GM04503 (cell line): Measurements from ENCODE around the gene SLC6A20.

Experiments used
- DNase-seq: peaks from one replicate; pipeline ENCODE4 v3.0.0-alpha.2; 2012; ENCODE audit warnings: low read depth

SLC6A20 gene, protein sequence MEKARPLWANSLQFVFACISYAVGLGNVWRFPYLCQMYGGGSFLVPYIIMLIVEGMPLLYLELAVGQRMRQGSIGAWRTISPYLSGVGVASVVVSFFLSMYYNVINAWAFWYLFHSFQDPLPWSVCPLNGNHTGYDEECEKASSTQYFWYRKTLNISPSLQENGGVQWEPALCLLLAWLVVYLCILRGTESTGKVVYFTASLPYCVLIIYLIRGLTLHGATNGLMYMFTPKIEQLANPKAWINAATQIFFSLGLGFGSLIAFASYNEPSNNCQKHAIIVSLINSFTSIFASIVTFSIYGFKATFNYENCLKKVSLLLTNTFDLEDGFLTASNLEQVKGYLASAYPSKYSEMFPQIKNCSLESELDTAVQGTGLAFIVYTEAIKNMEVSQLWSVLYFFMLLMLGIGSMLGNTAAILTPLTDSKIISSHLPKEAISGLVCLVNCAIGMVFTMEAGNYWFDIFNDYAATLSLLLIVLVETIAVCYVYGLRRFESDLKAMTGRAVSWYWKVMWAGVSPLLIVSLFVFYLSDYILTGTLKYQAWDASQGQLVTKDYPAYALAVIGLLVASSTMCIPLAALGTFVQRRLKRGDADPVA

DNA sequence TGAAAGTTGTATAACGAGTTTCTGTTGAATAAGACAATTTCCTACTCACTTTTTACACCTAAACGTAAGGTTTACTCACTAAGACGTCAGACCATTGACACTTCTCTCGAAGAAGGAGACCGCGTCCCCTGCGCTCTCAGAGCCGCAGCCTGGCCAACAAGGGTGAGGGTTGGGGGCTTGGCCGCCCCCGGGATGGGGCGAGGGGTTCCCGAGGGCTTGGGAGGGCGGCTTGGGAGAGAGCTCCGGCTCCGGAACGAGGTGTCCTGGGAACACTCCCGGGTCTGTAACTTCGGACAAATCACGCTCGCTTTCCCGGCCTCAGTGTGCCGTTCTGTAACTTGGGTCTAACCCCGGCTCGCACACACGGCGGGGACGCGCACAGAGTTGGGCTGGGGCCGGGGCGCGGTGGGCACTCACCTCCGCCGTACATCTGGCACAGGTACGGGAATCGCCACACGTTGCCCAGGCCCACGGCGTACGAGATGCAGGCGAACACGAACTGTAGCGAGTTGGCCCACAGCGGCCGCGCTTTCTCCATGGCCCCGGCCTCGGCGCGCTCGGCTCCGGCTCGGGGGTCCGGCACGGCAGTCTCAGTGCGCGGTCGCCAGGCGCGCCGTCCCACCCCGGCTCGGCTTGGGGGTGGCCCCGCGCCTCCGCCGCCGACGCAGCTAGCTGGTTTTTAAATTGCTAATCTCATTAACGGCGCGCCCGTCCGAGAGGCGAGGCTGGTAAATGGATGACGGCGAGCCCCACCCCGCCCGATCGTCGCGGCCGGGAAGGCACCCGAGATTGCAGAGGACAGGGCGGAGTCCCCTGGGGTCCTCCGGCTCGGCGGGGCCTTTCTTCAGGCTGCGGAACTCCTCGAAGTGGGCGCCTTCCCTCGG lies at the start of gene SLC6A20:
SLC6A20 (minus strand) TSS at position 655 of the 884 bp plus-strand sequence; CDS start at position 538, 117 bp downstream.
- DNase-seq, result no peak

DNA sequence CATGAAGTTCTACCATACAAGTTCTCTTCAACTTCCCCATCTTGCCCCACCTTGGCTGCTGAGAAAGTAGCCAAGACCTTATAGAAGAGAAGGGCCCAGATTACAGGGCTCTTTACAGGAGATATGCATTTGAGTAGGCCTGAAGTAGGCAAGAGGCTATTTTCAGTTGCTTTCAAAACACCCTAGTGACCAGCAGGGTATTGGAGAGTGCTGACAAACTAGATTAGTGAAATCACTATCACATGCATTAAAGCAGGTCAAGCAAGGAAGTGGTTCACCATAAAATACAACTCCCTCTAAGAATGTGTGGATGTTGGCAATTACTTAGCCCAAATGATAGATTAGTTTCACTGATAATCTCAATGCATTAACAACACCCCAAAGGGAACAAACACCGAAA lies 48.3 kb upstream of the SLC6A20 start:
- no peak for DNase-seq

DNA sequence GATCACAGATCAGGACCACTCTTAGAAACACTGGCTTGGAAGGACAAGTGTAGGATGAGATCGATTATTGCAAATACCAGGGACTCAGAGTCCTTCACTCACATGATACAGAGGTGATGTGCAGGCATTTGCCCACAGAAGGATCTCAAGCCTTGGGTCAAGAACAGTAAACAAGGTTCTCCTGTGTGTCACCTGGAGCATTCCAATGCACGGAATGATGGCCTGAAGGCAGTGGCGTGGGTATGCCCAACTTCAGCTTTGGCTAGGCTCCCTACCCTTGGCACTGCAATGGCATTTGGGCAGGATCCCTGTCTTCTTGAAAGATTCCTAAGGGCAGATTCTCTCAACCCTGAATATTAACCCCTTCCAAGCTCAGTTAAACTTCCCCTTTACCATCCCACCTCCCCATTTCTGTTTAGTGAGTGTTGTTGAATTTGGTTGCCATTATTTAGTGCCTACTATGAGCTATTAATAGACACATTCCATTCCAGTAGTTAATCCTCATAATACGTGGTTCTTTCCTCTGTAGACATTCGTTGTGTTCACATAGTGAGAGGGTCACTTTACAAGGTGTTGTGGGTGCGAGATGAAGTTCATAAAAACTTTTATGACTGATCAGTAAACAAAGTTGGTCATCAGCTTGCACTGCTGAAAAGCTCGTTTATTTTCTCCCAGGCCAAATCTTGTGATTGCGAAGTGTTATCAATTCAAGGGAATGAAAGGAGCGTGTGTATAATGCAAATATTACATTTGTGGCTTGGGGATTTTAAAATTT lies 46.7 kb upstream of the SLC6A20 start:
- DNase-seq, result no peak

DNA sequence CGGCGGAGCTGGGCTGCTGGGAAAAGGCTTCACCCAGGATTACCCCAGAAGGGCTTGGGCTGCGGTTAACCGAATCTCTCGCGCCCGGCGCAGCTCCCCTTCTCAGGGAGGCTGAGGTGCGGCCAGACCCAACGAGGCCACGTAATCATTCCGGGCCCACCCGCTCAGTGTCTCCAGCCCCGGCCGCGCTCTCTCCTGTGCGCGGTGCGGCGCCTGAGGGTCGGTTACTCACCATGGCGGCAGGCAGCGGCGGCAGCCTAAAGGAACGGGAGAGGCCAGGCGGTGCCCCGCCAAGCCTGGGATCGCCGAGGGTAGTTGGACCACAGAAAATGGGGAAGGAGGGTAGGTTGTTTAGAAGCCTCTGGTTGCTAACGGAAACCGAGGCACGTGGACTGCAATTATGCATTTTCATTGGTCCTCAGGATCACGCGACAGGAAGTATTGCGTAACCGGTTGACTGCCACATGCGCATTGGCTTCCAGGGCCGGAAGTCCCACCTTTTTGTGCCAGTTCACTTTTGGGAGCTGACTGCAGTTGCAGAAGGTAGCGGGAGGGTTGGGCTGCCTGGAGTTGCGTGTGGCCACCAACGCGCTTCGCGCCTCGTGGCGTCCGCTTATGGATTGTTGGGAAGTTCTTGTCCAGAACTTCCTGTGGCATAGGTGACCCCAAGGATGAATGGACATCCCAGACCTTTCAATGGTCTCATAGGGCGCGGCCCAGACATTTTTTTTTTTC lies 45.6 kb upstream of the SLC6A20 start, which contains the start of gene LZTFL1:
LZTFL1 (minus strand) TSS at position 363 of the 735 bp plus-strand sequence; CDS start at position 235, 128 bp downstream.
- DNase-seq, result peak; percentile 90

DNA sequence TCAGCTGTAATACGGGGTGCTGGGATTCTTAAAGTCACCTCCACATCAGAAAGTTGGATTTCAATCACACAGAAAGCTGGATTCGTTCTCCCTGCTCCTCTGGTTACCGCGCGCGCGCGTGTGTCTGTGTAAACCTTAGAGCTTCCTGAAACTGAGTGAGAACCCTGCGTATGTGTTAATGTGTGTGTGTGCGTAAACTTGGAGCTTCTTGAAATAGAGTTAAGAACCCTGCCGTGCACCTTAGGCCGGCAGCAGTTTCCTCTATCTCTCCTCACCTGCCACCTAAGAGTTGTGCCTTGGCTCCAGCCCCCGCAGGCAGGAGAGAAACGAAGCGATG lies 45.1 kb upstream of the SLC6A20 start:
- no peak for DNase-seq

DNA sequence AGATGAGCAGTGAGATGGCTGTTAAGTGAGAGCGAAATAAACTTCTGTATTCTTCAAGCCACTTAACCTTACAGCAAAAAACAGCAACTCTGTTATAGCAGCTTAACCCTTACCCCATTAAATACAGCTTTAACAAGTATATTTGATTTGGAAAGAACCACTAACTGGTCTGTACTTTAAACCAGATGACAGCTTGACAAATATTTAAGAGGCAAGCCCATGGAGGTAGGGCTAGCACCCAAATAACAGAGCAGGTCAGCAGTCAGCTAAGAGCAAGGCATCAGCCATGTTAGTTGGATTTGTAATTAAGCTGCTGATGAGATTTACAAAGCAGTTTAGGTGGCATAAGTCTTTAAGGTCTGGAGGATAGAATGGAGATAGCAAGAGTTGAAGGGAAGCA lies 42.1 kb upstream of the SLC6A20 start:
- DNase-seq, result no peak

DNA sequence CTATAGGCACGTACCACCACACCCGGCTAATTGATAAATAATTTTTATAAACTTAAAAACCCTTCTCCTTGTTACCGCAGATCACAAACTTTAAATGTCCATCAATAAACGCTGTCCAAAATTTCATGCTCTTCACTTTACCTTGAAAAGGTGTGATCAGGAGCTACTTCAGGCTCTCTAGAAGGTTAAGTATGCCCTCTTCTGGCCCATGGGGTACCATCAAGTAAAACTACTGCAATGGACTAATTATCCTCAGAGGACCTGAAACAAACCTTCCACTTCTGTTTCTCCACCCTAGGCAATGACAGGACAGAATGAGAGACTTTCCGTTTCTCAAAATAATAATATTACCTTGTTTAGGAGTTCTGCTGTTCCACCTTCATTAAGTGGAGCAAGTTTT lies 36.4 kb upstream of the SLC6A20 start:
- DNase-seq, result no peak

DNA sequence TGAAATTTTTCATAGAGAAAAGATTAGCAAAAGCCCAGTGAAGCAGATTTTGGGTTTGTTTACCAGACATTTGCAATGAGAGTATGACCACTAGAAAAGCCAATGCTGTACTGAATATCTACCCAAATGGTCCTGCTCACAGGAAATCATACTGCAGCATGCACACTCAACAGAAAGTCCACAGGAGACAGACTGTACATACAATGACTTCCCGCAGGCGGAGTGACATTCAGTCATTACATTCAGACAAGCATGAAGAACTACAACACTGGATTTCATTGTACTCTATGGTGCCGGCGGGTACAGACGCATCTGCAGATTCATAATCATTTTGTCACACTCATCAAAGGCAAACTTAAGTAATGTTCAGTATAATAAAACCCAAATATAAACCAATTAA lies 33.8 kb upstream of the SLC6A20 start:
- no peak for DNase-seq

DNA sequence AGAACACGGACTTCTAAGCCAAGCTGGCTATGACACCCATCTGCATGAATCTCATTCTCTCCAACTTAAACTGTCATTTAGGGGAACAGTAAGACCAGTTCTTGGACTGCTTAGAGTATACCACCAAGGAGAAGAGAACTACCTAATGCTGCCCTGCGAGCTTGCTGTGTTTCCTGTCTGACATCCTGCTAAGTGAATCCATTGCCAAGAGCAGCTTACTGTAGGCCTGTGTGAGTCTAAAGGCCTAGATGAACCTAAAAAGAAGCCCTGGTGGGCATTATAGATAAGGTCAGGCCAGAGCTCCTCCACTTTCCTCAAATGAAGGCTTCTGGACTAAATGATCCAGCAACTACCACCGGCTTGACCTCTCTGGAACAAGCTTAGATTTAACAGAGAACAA lies 30.6 kb upstream of the SLC6A20 start:
- no peak for DNase-seq

DNA sequence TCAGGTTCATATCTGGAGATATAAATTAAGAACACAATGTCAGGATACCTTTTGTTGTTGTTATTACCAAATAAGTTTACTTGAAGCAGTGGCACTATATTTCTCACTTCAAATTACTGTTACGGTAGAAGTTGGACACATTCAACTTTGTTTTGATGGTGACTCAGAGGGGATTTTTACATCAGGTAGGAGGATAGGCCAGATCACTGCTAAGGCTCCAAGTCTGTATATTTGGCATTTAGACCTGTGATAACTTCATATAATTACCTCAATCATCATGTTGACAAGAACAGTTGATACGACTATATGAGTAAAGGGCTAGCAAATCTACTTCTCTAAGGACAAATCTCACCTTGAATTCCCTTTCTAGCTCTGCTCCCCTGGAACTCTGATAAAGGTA lies 30.0 kb upstream of the SLC6A20 start:
- DNase-seq, result no peak

DNA sequence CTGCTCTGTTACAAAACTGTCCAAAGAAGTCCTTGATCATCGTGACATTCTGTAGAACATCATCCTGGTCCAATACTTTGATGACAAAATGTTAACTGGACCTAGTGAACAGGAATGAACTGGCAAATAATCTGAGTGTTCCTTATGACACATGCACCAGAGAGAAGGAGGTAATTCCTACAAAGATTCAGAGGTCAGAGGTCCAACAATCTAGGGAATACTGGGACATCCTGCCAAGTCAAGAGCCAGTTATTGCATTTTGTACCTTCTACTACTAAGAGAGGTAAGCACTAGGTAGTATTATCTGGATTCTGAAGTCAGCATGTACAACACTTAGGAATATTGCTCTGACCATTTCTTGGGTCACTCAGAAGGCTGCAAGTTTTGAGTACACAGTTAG lies 24.8 kb upstream of the SLC6A20 start:
- no peak for DNase-seq

DNA sequence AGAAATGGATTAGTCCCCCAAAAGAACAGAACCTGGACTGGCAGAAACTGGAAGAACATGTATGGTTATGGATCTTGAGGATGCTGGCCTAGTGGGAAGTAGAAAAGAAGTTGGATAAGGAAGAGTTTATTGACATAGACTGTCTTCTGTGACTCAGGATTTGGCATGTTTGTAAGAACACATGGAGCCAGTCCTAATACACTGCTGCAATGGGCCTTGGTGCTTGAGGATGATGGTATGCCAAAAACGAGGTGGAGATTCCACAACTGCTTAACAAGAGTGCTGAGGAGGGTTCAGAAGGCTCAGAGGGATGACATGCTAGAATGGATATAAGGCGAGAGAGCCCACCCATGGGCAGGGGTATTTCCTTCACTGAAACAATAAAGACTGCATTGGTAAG lies 23.2 kb upstream of the SLC6A20 start:
- no peak for DNase-seq

DNA sequence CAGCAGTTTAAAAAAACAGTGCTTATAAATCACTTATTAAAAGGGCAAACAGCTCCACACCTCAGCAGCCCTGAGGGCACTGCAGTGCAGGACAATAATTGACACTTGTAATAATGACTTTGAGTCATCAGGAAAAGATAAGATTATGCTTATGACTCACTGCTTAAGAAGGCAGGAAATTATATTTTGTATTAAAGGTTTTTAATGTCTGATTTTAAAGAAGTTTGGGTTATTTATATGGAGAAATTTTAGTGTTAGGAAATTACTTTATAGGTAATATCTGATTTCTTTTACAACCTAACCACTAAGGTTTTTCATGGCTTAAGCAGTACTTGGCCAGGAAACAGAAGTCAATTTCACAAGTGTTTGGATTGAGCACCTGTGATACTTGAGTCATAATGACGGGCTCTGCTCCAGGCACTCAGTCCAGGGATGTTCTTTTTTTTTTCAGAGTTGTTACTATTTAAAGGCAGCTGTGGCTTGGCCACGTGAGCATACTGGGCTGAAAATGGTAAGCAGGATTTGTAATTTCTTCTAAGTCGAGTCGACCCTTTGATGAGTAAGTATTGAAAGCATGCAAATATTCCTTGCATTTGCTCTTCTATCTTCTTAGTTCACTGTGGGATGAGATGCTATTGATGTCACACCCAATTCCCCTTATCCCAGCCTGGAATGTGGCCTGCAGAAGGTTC lies 21.6 kb upstream of the SLC6A20 start:
- peak; percentile 75 for DNase-seq

DNA sequence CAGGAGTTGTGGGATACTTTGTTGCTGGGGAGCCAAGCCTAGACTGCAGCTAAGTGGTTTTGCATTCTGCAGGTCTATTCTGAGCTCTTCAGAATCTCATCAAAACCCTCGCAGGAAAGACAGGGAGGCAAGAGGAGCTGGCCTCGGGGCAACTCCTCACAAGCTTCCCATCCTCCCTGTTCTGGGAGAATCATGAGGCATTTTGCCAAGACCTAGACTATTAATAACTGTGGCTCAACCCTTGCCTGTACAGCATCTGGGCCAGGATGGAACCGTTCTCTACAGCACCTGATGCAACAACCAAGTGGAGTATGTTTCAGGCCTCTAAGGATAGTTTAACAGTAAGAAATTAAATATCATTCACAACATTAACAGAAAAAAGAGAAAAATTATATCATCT lies 20.2 kb upstream of the SLC6A20 start:
- DNase-seq, result no peak

DNA sequence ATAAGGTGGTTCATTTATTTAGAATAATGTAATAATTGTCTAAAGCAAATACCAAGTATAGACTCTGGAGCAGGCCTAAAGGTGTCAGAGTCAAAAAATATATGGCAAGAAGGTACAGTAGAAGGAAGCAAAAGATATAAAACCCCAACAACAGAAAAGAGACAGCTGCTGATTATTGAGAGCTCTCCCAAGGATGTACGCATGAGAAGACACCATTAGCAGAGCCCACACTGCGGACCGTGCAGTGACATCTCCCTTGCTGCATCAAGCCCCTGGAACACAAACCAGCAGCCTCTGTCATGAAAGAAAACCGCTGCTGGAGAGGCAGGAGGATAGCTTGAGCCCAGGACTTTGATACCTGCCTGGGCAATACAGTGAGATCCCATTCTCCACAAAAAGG lies 18.0 kb upstream of the SLC6A20 start:
- DNase-seq, result no peak

DNA sequence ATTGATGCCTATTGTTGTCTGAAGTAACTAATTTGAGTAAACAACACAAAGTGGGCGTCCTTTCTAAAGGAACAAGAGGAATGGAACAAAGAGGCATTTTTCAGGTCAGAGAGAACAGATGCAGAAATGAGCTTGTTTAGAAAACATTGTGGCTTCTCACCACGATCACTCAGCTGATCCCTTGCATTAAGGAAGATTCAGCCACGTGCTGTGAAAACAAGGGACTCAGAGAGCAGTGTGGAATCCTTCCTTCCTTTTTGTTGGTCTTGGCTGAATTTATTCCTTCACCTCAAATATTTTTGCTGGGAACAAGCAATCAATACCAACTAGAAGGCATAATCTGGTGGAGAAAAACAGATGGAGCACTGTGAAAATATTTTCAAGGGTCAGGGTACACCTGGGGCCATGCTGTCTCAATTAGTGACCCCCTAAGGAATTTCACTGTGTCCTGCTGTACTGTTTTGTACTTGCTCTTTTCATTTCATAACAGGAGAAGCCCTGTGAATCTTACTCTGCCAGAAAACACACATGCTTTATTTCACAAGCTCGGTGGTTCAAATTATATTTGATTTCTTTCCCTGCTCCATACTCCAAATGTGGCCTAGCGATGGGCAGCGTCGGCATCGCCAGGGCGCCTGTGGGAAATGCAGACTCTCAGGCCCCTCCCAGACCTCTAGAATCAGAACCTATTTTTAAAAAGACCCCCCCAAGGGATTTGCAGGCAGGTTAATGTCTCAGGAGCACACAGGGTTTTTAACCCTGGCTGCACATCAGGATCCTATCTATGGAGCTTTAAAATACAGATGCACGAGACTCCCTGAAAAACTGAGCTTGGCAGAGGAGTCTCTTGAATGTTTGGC lies 11.6 kb upstream of the SLC6A20 start:
- no peak for DNase-seq

DNA sequence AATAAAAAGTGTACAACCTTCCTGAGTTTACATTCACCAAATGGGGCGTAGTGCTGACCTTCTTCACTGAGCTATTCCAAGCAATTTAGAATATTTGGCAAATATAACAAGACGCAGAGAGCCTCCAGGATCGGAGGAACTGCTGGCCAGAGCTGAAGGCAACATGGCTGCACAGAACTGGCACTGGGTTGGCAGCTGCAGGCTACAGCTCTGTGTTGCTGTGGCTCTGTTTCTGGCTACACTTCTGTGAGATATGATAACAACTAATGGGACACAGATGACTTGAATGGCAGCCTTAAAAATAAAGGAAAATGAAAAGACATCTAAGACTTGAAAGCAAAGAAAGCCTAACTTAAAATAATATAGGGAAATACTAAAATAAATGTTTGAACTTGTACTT lies 10.8 kb upstream of the SLC6A20 start:
- DNase-seq, result no peak

DNA sequence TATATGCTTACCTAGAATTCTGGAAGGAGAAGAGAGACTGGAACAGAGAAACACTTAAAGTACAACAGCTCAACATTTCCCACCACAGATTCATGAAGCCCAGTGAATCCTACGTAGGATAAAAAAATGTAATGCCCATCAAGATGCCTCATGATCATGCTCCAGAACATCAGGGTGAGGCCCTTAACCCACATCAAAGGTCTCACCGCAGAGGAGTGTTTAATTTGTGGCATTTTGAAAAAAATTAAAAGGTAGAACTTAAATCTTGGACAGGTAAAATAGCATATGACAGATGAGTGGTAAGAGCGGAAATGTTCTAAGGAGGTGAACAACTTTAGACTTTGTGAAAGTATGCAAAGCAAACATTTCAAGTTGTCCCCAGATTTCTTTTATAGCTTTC lies 9.7 kb upstream of the SLC6A20 start:
- no peak for DNase-seq

DNA sequence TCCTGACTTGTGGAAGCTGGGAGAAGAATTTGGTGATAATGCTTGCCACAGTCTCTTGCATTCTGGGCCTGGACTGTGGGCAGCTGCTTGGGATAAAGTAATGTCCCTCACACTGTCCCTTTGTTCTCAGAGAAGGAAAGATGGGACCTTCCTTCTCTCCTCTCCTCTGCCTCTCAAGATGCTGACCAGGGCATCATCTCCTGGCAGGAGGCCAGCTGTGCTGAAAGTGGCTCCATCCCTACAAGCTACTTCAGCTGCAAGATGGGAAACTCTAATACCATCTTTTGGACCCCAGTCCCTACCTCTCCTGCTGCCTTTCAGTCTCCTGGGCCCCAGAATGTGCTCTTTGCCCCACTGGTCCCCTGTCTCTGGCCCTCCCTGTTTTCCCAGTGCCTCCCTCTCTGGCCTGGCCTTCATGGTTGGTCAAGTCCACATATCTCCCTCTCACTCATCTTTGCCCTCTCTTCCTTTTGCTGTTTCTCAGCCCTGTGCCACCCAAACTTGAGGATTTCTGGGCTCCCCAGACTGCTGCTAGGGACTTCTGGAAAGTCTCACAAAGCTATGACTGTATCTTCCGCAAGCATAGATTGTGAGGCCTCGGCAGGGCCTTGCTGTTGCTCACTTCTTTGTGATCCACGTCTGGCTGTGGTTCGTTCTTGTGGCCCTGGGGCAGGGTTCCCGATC lies 7.1 kb upstream of the SLC6A20 start:
- DNase-seq, result no peak
